H1 (cell line): ENCODE measurements around the gene CELSR1. TPM values are rescaled to one million over a fixed set of nuclear protein-coding genes. Genes with fewer than 3 reads are reported as not detected.

Source experiments
- CTCF ChIA-PET: fragments of 300-600 bp; sonication (Branson Sonifier 250); formaldehyde crosslinking; loops from one replicate; lab custom pipeline; 2021; ENCODE audit not compliant: partially characterized antibody; lab: Charles Lee
- POLR2A ChIA-PET: fragments of 300-600 bp; sonication (Branson Sonifier 250); formaldehyde crosslinking; loops from one replicate; lab custom pipeline; 2021; ENCODE audit warnings: inconsistent platforms; ENCODE audit not compliant: partially characterized antibody; lab: Charles Lee
- DNase-seq, 2 experiments: peaks; one replicate each; pipeline versions ENCODE4 v3.0.0 to v3.0.0-alpha.2; 2010 to 2022; ENCODE audit warnings: low spot score in 2 of 2, low read depth in 1 of 2, mixed read lengths in 1 of 2
- FAIRE-seq: peaks from 2 replicates; lab custom pipeline; 2011; peaks lifted over from hg19 to GRCh38; lab: Jason Lieb, UNC
- H2AFZ ChIP-seq: 2 replicates; pipeline ENCODE4 v1.8.1; 2012; ENCODE audit warnings: low read length, inconsistent platforms
- H2AK5ac ChIP-seq: 2 replicates; pipeline ENCODE4 v1.6.1; 2013; ENCODE audit warnings: low read depth, low read length
- H2BK120ac ChIP-seq: replicated peaks from 2 replicates; pipeline ENCODE3; 2013; ENCODE audit warnings: low read depth, low read length, inconsistent platforms
- H2BK12ac ChIP-seq: 2 replicates; pipeline ENCODE4 v1.6.1; 2013; ENCODE audit warnings: low read depth, low read length
- H2BK15ac ChIP-seq: 2 replicates; pipeline ENCODE4 v1.6.1; 2013; ENCODE audit warnings: low read length
- H2BK20ac ChIP-seq: 2 replicates; pipeline ENCODE4 v1.6.1; 2013; ENCODE audit warnings: low read length
- H2BK5ac ChIP-seq: 2 replicates; pipeline ENCODE4 v1.6.1; 2013; ENCODE audit warnings: low read depth, low read length
- H3K14ac ChIP-seq: 2 replicates; pipeline ENCODE4 v1.6.1; 2013; ENCODE audit warnings: inconsistent platforms; ENCODE audit not compliant: insufficient read length
- H3K18ac ChIP-seq: 2 replicates; pipeline ENCODE4 v1.6.1; 2013; ENCODE audit warnings: low read length; ENCODE audit errors: extremely low read depth
- H3K23ac ChIP-seq: 2 replicates; pipeline ENCODE4 v1.6.1; 2013; ENCODE audit warnings: inconsistent platforms; ENCODE audit not compliant: insufficient read length
- H3K23me2 ChIP-seq: 2 replicates; pipeline ENCODE4 v1.6.1; 2013; ENCODE audit warnings: low read depth, low read length
- H3K27ac ChIP-seq: 2 replicates; pipeline ENCODE4 v1.6.1; 2011; ENCODE audit warnings: low read depth, low read length, inconsistent platforms
- H3K27me3 ChIP-seq, 4 experiments: replicated peaks in 1 of 4; 1 replicate in 1 of 4; 2 replicates in 3 of 4; pipeline versions ENCODE4 v1.6.1 to v1.8.1; 2011 to 2013; ENCODE audit warnings: low read length in 3 of 4, mild to moderate bottlenecking in 3 of 4, inconsistent platforms in 2 of 4, mixed read lengths in 2 of 4, moderate library complexity in 1 of 4; ENCODE audit not compliant: control insufficient read depth in 3 of 4, insufficient read depth in 3 of 4; ENCODE audit errors: extremely low read depth in 1 of 4
- H3K36me3 ChIP-seq, 4 experiments: 2 replicates each; pipeline versions ENCODE4 v1.6.1 to v1.8.1; 2011 to 2013; ENCODE audit warnings: mild to moderate bottlenecking in 4 of 4, low read length in 3 of 4, moderate library complexity in 2 of 4, control low read depth in 1 of 4, inconsistent platforms in 1 of 4; ENCODE audit not compliant: insufficient read depth in 4 of 4, control insufficient read depth in 2 of 4
- H3K4ac ChIP-seq: replicated peaks from 2 replicates; pipeline ENCODE3; 2013; ENCODE audit warnings: low read length, low read depth, mixed read lengths, inconsistent platforms; ENCODE audit not compliant: insufficient read length
- H3K4me1 ChIP-seq, 4 experiments: replicated peaks in 1 of 4; 1 replicate in 1 of 4; 2 replicates in 3 of 4; pipeline versions ENCODE4 v1.6.1 to v1.8.1; 2011 to 2013; ENCODE audit warnings: low read length in 3 of 4, inconsistent platforms in 2 of 4, mixed read lengths in 1 of 4; ENCODE audit not compliant: insufficient read depth in 4 of 4, control insufficient read depth in 3 of 4
- H3K4me2 ChIP-seq, 2 experiments: 2 replicates each; pipeline versions ENCODE4 v1.6.1 to v1.8.1; 2011 to 2013; ENCODE audit warnings: low read depth in 2 of 2, low read length in 2 of 2, control low read depth in 1 of 2, inconsistent platforms in 1 of 2, mild to moderate bottlenecking in 1 of 2; ENCODE audit not compliant: insufficient read depth in 1 of 2
- H3K4me3 ChIP-seq, 4 experiments: fragments of 200-600, 300-600 bp in 1 of 4; sonication (generic), shearing (Covaris generic), sonication (Bioruptor Twin) in 1 of 4; 2 replicates each; pipeline versions ENCODE4 v1.5.1 to v1.8.1; 2011 to 2016; ENCODE audit warnings: low read length in 4 of 4, low read depth in 3 of 4, control low read depth in 2 of 4, inconsistent platforms in 2 of 4, mild to moderate bottlenecking in 2 of 4, mixed read lengths in 1 of 4, moderate library complexity in 1 of 4; ENCODE audit not compliant: insufficient read depth in 2 of 4; ENCODE audit errors: extremely low read depth in 1 of 4
- H3K56ac ChIP-seq: replicated peaks from 2 replicates; pipeline ENCODE3; 2013; ENCODE audit warnings: low read depth, mild to moderate bottlenecking, mixed read lengths, low read length, inconsistent platforms; ENCODE audit not compliant: insufficient read length
- H3K79me1 ChIP-seq: 2 replicates; pipeline ENCODE4 v1.6.1; 2013; ENCODE audit warnings: low read depth, low read length, control low read depth
- H3K79me2 ChIP-seq, 2 experiments: 2 replicates each; pipeline versions ENCODE4 v1.6.1 to v1.8.1; 2012 to 2013; ENCODE audit warnings: low read length in 2 of 2, mild to moderate bottlenecking in 2 of 2, inconsistent platforms in 1 of 2; ENCODE audit not compliant: insufficient read depth in 2 of 2, control insufficient read depth in 1 of 2
- H3K9ac ChIP-seq, 4 experiments: replicated peaks in 1 of 4; 1 replicate in 1 of 4; 2 replicates in 3 of 4; pipeline versions ENCODE4 v1.6.1 to v1.8.1; 2011 to 2013; ENCODE audit warnings: low read depth in 3 of 4, low read length in 3 of 4, control low read depth in 2 of 4, mild to moderate bottlenecking in 2 of 4, moderate library complexity in 2 of 4, inconsistent platforms in 1 of 4; ENCODE audit errors: extremely low read depth in 1 of 4
- H3K9me3 ChIP-seq, 2 experiments: 2 replicates each; pipeline versions ENCODE4 v1.6.1 to v1.8.1; 2012 to 2013; ENCODE audit warnings: mild to moderate bottlenecking in 2 of 2, moderate library complexity in 2 of 2, control low read depth in 1 of 2, inconsistent platforms in 1 of 2, low read depth in 1 of 2, low read length in 1 of 2, mixed read lengths in 1 of 2; ENCODE audit not compliant: insufficient read depth in 2 of 2
- H4K20me1 ChIP-seq, 2 experiments: replicated peaks in 1 of 2; 2 replicates each; pipeline versions ENCODE3 to v1.8.1; 2011 to 2013; ENCODE audit warnings: inconsistent platforms in 2 of 2, low read length in 2 of 2, mild to moderate bottlenecking in 1 of 2; ENCODE audit not compliant: insufficient read depth in 2 of 2, control insufficient read depth in 1 of 2
- H4K5ac ChIP-seq: 2 replicates; pipeline ENCODE4 v1.6.1; 2013; ENCODE audit warnings: low read length, low read depth, mixed read lengths, inconsistent platforms; ENCODE audit not compliant: insufficient read length
- H4K8ac ChIP-seq: 2 replicates; pipeline ENCODE4 v1.8.0; 2013; ENCODE audit warnings: mild to moderate bottlenecking, moderate library complexity, low read length, inconsistent platforms; ENCODE audit not compliant: insufficient read depth; ENCODE audit errors: extremely low read depth
- H4K91ac ChIP-seq: replicated peaks from 2 replicates; pipeline ENCODE3; 2013; ENCODE audit warnings: low read length, mixed read lengths, inconsistent platforms; ENCODE audit not compliant: insufficient read length
- FOSL1 ChIP-seq: IDR thresholded peaks from 2 replicates; pipeline ENCODE4 v1.6.1; 2011; ENCODE audit warnings: mild to moderate bottlenecking, low read depth, low read length, moderate library complexity; ENCODE audit not compliant: insufficient read depth
- GTF2F1 ChIP-seq: IDR thresholded peaks from 2 replicates; pipeline ENCODE4 v1.6.1; 2012; ENCODE audit warnings: low read depth, low read length, improper control_type of control experiment, borderline replicate concordance
- RAD21 ChIP-seq, 2 experiments: IDR thresholded peaks in 1 of 2; conservative IDR thresholded peaks in 1 of 2; 2 replicates each; pipeline ENCODE4 v1.6.1; 2011; ENCODE audit warnings: low read depth in 2 of 2, low read length in 2 of 2, improper control_type of control experiment in 1 of 2, inconsistent platforms in 1 of 2, mild to moderate bottlenecking in 1 of 2, moderate library complexity in 1 of 2
- SP1 ChIP-seq: IDR thresholded peaks from 2 replicates; pipeline ENCODE4 v1.6.1; 2011; ENCODE audit warnings: low read depth, low read length
- TAF1 ChIP-seq: IDR thresholded peaks from 2 replicates; pipeline ENCODE4 v1.6.1; 2011; ENCODE audit warnings: mild to moderate bottlenecking, low read depth, low read length
- WGBS, 2 experiments: shearing (Covaris generic) in 1 of 2; methylation state at CpG; one replicate each; pipeline versions ENCODE4 v1.1.6 to v1.1.7; 2013 to 2015; ENCODE audit warnings: low lambda C conversion rate in 2 of 2, mixed read lengths in 2 of 2, inconsistent platforms in 1 of 2, low coverage in 1 of 2, missing lambda C conversion rate in 1 of 2; ENCODE audit not compliant: insufficient replicate concordance in 2 of 2, insufficient coverage in 1 of 2, insufficient read length in 1 of 2; ENCODE audit errors: extremely low coverage in 1 of 2, missing lambda C conversion rate in 1 of 2; 5-methylcytosine and 5-hydroxymethylcytosine counted together
- polyA plus RNA-seq, 7 experiments: library from polyadenylated mRNA; depleted of rRNA in 3 of 7; stranded (reverse) in 5 of 7; unstranded in 2 of 7; fragments of >200 nt in 5 of 7; fragments of 200-250 nt in 2 of 7; gene quantifications; 1 replicate in 5 of 7; 2 replicates in 1 of 7; 4 replicates in 1 of 7; pipeline versions ENCODE4 v1.2.1 to v1.2.3, GENCODE V29; 2011 to 2013; ENCODE audit warnings: missing spikeins in 2 of 7, mixed read lengths in 2 of 7
- total RNA-seq: library from RNA; stranded (reverse); fragmentation: NEBNext Ultra II Directional; extraction: Animal tissue kit (Norgen Biotek cat#: 25700); gene quantifications from 2 replicates; pipeline ENCODE4 v1.2.1, GENCODE V29; 2021

The CELSR1 gene
- total and polyA plus RNA-seq, 2 of the 8 experiments (the other 6 are each of a cell fraction or from before 2014, with no cell fraction given), result 9.0 to 12.4 TPM

GRCh38 chr22:46317646-46318045 is 219.8 kb downstream of the CELSR1 start:
- Histone ChIP-seq H3K9ac (no peak overlapping the region), H2BK120ac (no peak overlapping the region), H2BK15ac (no peak overlapping the region), H3K9me3 (no peaks in the 10 kb centered on the region), H3K4me1 (no peaks in the 10 kb centered on the region), H3K18ac (no peak overlapping the region), H3K27me3 (no peaks in the 10 kb centered on the region), H2AK5ac (no peak overlapping the region), H3K27ac (no peak overlapping the region), H3K79me2 (no peaks in the 10 kb centered on the region), H2BK20ac (no peak overlapping the region), H4K8ac (no peak overlapping the region), H3K4ac (no peak overlapping the region), H3K23me2 (no peaks in the 10 kb centered on the region), H3K4me3 (no peak overlapping the region), H4K5ac (no peak overlapping the region), H3K14ac (no peak overlapping the region), H3K4me2 (no peak overlapping the region), H3K36me3 (peaks cover 10 to 27% (median 17%) of the 10 kb centered on the region in 4 experiments; a peak in 6 of 8 replicates), H3K56ac (no peak overlapping the region), H2BK12ac (no peak overlapping the region), H3K79me1 (peaks cover 5% of the 10 kb centered on the region; the same call in 1 of the 2 replicates), H4K20me1 (peaks cover 4 to 10% of the 10 kb centered on the region in 2 experiments), H2BK5ac (no peak overlapping the region), H2AFZ (no peak overlapping the region), H4K91ac (no peak overlapping the region), H3K23ac (no peak overlapping the region)
- FAIRE-seq, result no peak
- TF ChIP-seq RAD21 (IDR thresholded peaks at IDR 0.05 in 1 of 2, conservative IDR thresholded peaks at IDR 0.05 in 1 of 2; ENCODE audit: low read depth in 2 of 2, low read length in 2 of 2) (no peak), GTF2F1 (no peak), TAF1 (no peak), FOSL1 (no peak), SP1 (no peak)
- CTCF ChIA-PET, result interaction anchor here (1.0 to 5.0 kb wide), 3 partner anchors 9 to 196 kb away, joined by 3 to 30 read pairs (median 3); no protein-coding TSS in a partner anchor
- 86% methylated on average over 20 of the region's 20 CpGs; no CpG with 5 or more reads in 1 of the 2 experiments for WGBS, 2 experiments
- DNase-seq, result no peak
- POLR2A ChIA-PET, result interaction anchor here (0.6 kb wide), 1 partner anchor 235 kb away, joined by 3 read pairs; no protein-coding TSS in a partner anchor
